CD4-positive, alpha-beta T cell treated with Interleukin-21 for 1 hour (primary cell): Measurements from ENCODE around the gene SNAP23.

ENCODE experiments used
- DNase-seq: peaks from one replicate; pipeline ENCODE4 v3.0.0-alpha.2; 2020

The SNAP23 gene

GRCh38 chr15:42495361-42496212 lies at the start of gene SNAP23:
SNAP23 (plus strand) TSS chr15:42495634; CDS start chr15:42511847, 16,213 bp downstream.
- peak; percentile 88 for DNase-seq

GRCh38 chr15:42447599-42447998 lies 47.8 kb upstream of the SNAP23 start:
- DNase-seq = no peak

- no peak for DNase-seq
Measured at GRCh38 chr15:42448281-42448680, 47.2 kb upstream of the SNAP23 start.

GRCh38 chr15:42449770-42450424 lies 45.5 kb upstream of the SNAP23 start:
- no peak for DNase-seq

GRCh38 chr15:42450425-42450790 lies 45.0 kb upstream of the SNAP23 start:
- DNase-seq = no peak

GRCh38 chr15:42453826-42454225 lies 41.6 kb upstream of the SNAP23 start:
- DNase-seq = no peak

- no peak for DNase-seq
Measured at GRCh38 chr15:42456531-42456930, 38.9 kb upstream of the SNAP23 start.

GRCh38 chr15:42456971-42457370 lies 38.5 kb upstream of the SNAP23 start:
- DNase-seq = no peak

- DNase-seq = no peak
Measured at GRCh38 chr15:42457445-42458442, 37.7 kb upstream of the SNAP23 start.

GRCh38 chr15:42461261-42461660 lies 34.2 kb upstream of the SNAP23 start:
- DNase-seq = no peak

- DNase-seq = no peak
Measured at GRCh38 chr15:42465520-42466259, 29.7 kb upstream of the SNAP23 start.

GRCh38 chr15:42471002-42471401 lies 24.4 kb upstream of the SNAP23 start:
- no peak for DNase-seq

- DNase-seq = no peak
Measured at GRCh38 chr15:42474827-42475226, 20.6 kb upstream of the SNAP23 start.

- DNase-seq = no peak
Measured at GRCh38 chr15:42482701-42483100, 12.7 kb upstream of the SNAP23 start.

GRCh38 chr15:42483677-42484076 lies 11.8 kb upstream of the SNAP23 start:
- DNase-seq = no peak

- peak; percentile 7 for DNase-seq
Measured at GRCh38 chr15:42490291-42490670, 5.2 kb upstream of the SNAP23 start.

- peak; percentile 94 for DNase-seq
Measured at GRCh38 chr15:42490671-42491538, 4.5 kb upstream of the SNAP23 start, which contains the start of gene ZNF106. ZNF106 (minus strand) TSS chr15:42491141; CDS start chr15:42472289, 18,852 bp downstream.

- DNase-seq = no peak
Measured at GRCh38 chr15:42491539-42492225, 3.8 kb upstream of the SNAP23 start.

- DNase-seq = no peak
Measured at GRCh38 chr15:42493679-42494078, 1.8 kb upstream of the SNAP23 start.

- peak; percentile 41 for DNase-seq
Measured at GRCh38 chr15:42494998-42495360, 455 bp upstream of the SNAP23 start.
